Measurements from ENCODE around the gene HES7. TPM values are rescaled to one million over a fixed set of nuclear protein-coding genes. Genes with fewer than 3 reads are reported as not detected.

HES7 gene
- total RNA-seq, 1 experiment from 2014 or later = 0.33 TPM

DNA sequence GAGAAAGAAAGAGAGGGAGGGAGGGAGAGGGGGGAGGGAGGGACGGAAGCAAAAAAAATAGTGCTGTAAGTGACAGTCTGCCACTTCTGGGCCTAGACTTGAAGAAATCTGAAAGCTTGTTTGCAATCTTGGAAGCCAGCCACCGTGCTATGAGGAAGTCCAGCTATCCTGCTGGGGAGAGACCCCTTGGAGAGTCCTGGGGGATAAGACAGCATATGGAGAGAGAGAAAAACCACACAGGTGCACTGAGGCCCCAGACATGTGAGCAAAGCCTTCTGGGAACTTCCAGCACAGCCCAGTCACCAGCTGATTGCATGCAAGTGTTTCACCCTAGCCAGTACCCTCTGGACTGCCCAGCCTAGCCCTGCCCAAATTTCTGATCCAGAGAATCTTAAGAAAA lies 23.8 kb downstream of the HES7 start:
- H4K8ac ChIP-seq (replicated peaks; ENCODE audit: insufficient read length, low read depth, low read length) = no peak overlapping the region
- no peak overlapping the region for H3K18ac ChIP-seq (ENCODE audit: insufficient read length, low read depth, low read length)
- Mint-ChIP-seq H3K27ac (no peak overlapping the region), H3K9me3 (no peaks in the 10 kb centered on the region), H3K4me3 (no peak overlapping the region), H3K27me3 (ENCODE audit: low read depth) (peaks cover 31% of the 10 kb centered on the region), H3K4me1 (peaks cover 0 to 3% of the 10 kb centered on the region in 2 experiments; a peak in 2 of 4 replicates), H3K36me3 (ENCODE audit: insufficient read depth in 1 of 3, low read depth in 3 of 3) (no peaks in the 10 kb centered on the region)
- H2BK20ac ChIP-seq (ENCODE audit: low read depth, low read length, poor library complexity, severe bottlenecking) = no peak overlapping the region
- no peak overlapping the region for H4K91ac ChIP-seq (ENCODE audit: insufficient read length, low read depth, low read length)
- H3K9ac ChIP-seq (ENCODE audit: extremely low read depth, insufficient read length, low read length) = no peak overlapping the region
- TF ChIP-seq, protein P1, sequence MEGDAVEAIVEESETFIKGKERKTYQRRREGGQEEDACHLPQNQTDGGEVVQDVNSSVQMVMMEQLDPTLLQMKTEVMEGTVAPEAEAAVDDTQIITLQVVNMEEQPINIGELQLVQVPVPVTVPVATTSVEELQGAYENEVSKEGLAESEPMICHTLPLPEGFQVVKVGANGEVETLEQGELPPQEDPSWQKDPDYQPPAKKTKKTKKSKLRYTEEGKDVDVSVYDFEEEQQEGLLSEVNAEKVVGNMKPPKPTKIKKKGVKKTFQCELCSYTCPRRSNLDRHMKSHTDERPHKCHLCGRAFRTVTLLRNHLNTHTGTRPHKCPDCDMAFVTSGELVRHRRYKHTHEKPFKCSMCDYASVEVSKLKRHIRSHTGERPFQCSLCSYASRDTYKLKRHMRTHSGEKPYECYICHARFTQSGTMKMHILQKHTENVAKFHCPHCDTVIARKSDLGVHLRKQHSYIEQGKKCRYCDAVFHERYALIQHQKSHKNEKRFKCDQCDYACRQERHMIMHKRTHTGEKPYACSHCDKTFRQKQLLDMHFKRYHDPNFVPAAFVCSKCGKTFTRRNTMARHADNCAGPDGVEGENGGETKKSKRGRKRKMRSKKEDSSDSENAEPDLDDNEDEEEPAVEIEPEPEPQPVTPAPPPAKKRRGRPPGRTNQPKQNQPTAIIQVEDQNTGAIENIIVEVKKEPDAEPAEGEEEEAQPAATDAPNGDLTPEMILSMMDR (conservative IDR thresholded peaks at IDR 0.05) = no peak
- H3K27ac ChIP-seq (ENCODE audit: insufficient read length, low read depth, low read length) = no peak overlapping the region
- H4K5ac ChIP-seq (ENCODE audit: insufficient read length, low read depth, low read length) = no peak overlapping the region
- H2AFZ ChIP-seq (ENCODE audit: low read length) = no peak overlapping the region
- H2BK15ac ChIP-seq (ENCODE audit: low read depth, low read length) = no peak overlapping the region
- no peaks in the 10 kb centered on the region for H3K79me2 ChIP-seq (ENCODE audit: insufficient read depth, low read length)
- H3T11ph ChIP-seq (ENCODE audit: low read length) = no peak overlapping the region
- no peak overlapping the region for H3K4ac ChIP-seq (ENCODE audit: low read depth, low read length)
- no peaks in the 10 kb centered on the region for H4K20me1 ChIP-seq (ENCODE audit: control insufficient read depth, insufficient read depth, insufficient read length)
- H3K4me2 ChIP-seq (ENCODE audit: insufficient read depth, insufficient read length, low read length) = no peak overlapping the region
- H3K4me1 ChIP-seq (ENCODE audit: insufficient read depth, low read length) = no peaks in the 10 kb centered on the region
- H3K79me1 ChIP-seq (ENCODE audit: insufficient read depth, low read depth, low read length, poor library complexity, severe bottlenecking) = no peaks in the 10 kb centered on the region
- no peak overlapping the region for H2BK12ac ChIP-seq (ENCODE audit: insufficient read length, low read depth, low read length)
- no peak overlapping the region for H2BK5ac ChIP-seq (ENCODE audit: insufficient read length, low read length)
- no peaks in the 10 kb centered on the region for H3K9me3 ChIP-seq (ENCODE audit: control insufficient read depth, low read depth, low read length)
- no peak overlapping the region for H2AK5ac ChIP-seq (ENCODE audit: insufficient read length, low read length)
- H3K14ac ChIP-seq (ENCODE audit: insufficient read depth, low read length) = no peak overlapping the region
- no peaks in the 10 kb centered on the region for H3K27me3 ChIP-seq (ENCODE audit: insufficient read depth, low read length)
- DNase-seq = no peak
- no peak overlapping the region for H3K23ac ChIP-seq (ENCODE audit: insufficient read length, low read depth, low read length)
- H3K23me2 ChIP-seq (ENCODE audit: insufficient read length, low read depth, low read length, poor library complexity, severe bottlenecking) = no peaks in the 10 kb centered on the region
- H2BK120ac ChIP-seq (ENCODE audit: low read depth, low read length, poor library complexity, severe bottlenecking) = no peak overlapping the region
- WGBS (ENCODE audit: extremely low coverage, insufficient read length, low lambda C conversion rate) = no CpG with 5 or more reads among the region's 2 CpGs
- no peak overlapping the region for H3K56ac ChIP-seq (ENCODE audit: insufficient read length, low read depth, low read length)

All from H9 (cell line).